ENCODE data around the gene ARHGAP9. TPM values are rescaled to one million over a fixed set of nuclear protein-coding genes. Genes with fewer than 3 reads are reported as not detected.

Gene ARHGAP9
- polyA plus RNA-seq, 1 of the 3 experiments (the other 2 are of a cell fraction), result 0.66 TPM

GRCh38 chr12:57520053-57520818, 40.6 kb upstream of the ARHGAP9 start, which contains the start of gene DDIT3 (continued):
- TF ChIP-seq RFX5 (IDR thresholded peaks at IDR 0.05; ENCODE audit: low read length) (no peak), POLR2AphosphoS5 (IDR thresholded peaks at IDR 0.05; ENCODE audit: low read depth, low read length) (peak; percentile 100), TCF12 (IDR thresholded peaks at IDR 0.05) (no peak), MXI1 (IDR thresholded peaks at IDR 0.05; ENCODE audit: low read depth, low read length) (no peak; the same call in 1 of the 2 replicates), FOSL2 (IDR thresholded peaks at IDR 0.05; ENCODE audit: borderline replicate concordance, low read depth) (peak; percentile 79; the same call in 1 of the 2 replicates), USF2 (IDR thresholded peaks at IDR 0.05; ENCODE audit: borderline replicate concordance, low read depth, low read length) (0 out of 2 replicates have a peak, but pooled peaks have one; percentile 28), ELF1 (IDR thresholded peaks at IDR 0.05) (peak; percentile 96), TAF1 (IDR thresholded peaks at IDR 0.05; ENCODE audit: borderline replicate concordance, low read depth, low read length) (peak; percentile 97), NRF1 (IDR thresholded peaks at IDR 0.05; ENCODE audit: low read depth, low read length) (no peak)
- TF ChIP-seq, protein P1, sequence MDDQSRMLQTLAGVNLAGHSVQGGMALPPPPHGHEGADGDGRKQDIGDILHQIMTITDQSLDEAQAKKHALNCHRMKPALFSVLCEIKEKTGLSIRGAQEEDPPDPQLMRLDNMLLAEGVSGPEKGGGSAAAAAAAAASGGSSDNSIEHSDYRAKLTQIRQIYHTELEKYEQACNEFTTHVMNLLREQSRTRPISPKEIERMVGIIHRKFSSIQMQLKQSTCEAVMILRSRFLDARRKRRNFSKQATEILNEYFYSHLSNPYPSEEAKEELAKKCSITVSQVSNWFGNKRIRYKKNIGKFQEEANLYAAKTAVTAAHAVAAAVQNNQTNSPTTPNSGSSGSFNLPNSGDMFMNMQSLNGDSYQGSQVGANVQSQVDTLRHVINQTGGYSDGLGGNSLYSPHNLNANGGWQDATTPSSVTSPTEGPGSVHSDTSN (IDR thresholded peaks at IDR 0.05), result peak; percentile 67

DNA sequence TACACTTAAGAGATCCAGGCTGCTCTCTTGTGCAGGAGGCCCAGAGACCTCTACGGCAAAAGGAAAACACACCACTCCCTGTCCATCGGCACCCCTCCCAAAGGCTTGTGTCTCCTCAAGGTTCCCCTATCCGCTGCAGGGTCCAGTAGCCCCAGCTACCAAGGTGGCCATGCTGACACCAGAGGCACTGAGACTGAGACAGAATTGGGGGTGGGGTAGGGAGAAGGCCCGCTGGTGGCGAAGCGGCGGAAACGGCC, 40.1 kb upstream of the ARHGAP9 start:
- Histone ChIP-seq H3K36me3 (replicated peaks in 1 of 2; ENCODE audit: control insufficient read depth in 1 of 2, insufficient read depth in 2 of 2, low read length in 1 of 2) (peaks cover 43 to 44% of the 10 kb centered on the region in 2 experiments), H3K4me1 (ENCODE audit: control insufficient read depth in 1 of 2, insufficient read depth in 2 of 2, low read depth in 1 of 2, low read length in 1 of 2) (peaks cover 41 to 42% of the 10 kb centered on the region in 2 experiments), H3F3A (replicated peaks; ENCODE audit: insufficient read depth) (peaks cover 62% of the 10 kb centered on the region), H3K4me2 (peak overlapping the region; percentile 92), H3K9me2 (no peaks in the 10 kb centered on the region), H3K9me3 (no peaks in the 10 kb centered on the region), H3K4me3 (ENCODE audit: low read depth in 2 of 2, low read length in 1 of 2) (peak overlapping the region; percentile 72 to 94), H3K27ac (ENCODE audit: low read depth in 2 of 2, low read length in 1 of 2) (peak overlapping the region; percentile 97 to 98), H2AFZ (ENCODE audit: low read depth) (no peak overlapping the region), H4K20me1 (ENCODE audit: insufficient read depth) (peaks cover 48% of the 10 kb centered on the region), H3K27me3 (ENCODE audit: insufficient read depth) (no peaks in the 10 kb centered on the region), H3K79me2 (ENCODE audit: insufficient read depth) (peaks cover 54% of the 10 kb centered on the region), H3K9ac (peak overlapping the region; percentile 98)
- WGBS (ENCODE audit: low lambda C conversion rate), result 7% methylated on average over 3 of the region's 8 CpGs
- no peak for DNase-seq
- CTCF ChIA-PET, result interaction anchor here (1.0 to 1.9 kb wide), 3 partner anchors 44 to 61 kb away, joined by 3 to 5 read pairs (median 3); no protein-coding TSS in a partner anchor
- POLR2A ChIA-PET, result interaction anchor here (1.0 to 2.2 kb wide), 13 partner anchors 13 to 290 kb away, joined by 3 to 13 read pairs (median 4); partner anchors contain the start of genes DCTN2, MARS1 and SHMT2
- no peak for TF ChIP-seq RXRA (IDR thresholded peaks at IDR 0.05; ENCODE audit: borderline replicate concordance, low read depth)
- TF ChIP-seq USF2 (IDR thresholded peaks at IDR 0.05; ENCODE audit: borderline replicate concordance, low read depth, low read length), result no peak
- peak; percentile 67; the same call in 1 of the 2 replicates for TF ChIP-seq MXI1 (IDR thresholded peaks at IDR 0.05; ENCODE audit: low read depth, low read length)

All from SK-N-SH (cell line).